Natural killer cell (primary cell): ENCODE results near the gene UGT1A6. TPM values are rescaled to one million over a fixed set of nuclear protein-coding genes. Genes with fewer than 3 reads are reported as not detected.

Source experiments
- ATAC-seq, 3 donors: fragments of 150-1000 bp in 2 of 3; fragments of 200-7000 bp in 1 of 3; cut with Tn5 transposase; 1 replicate in 1 of 3; 2 replicates in 2 of 3; pipeline ENCODE4 v1.10.0; 2021; ENCODE audit warnings: mild to moderate bottlenecking in 2 of 3, moderate library complexity in 2 of 3
- DNase-seq, 2 donors: peaks; one replicate each; pipeline versions ENCODE4 v3.0.0 to v3.0.0-alpha.2; 2013 to 2021; ENCODE audit warnings: mixed read lengths in 1 of 2
- H3K27ac ChIP-seq: one replicate; pipeline ENCODE4 v1.5.1; 2013; ENCODE audit warnings: mild to moderate bottlenecking, low read length
- H3K27me3 ChIP-seq: one replicate; pipeline ENCODE4 v1.6.1; 2013; ENCODE audit warnings: low read length; ENCODE audit not compliant: control insufficient read depth, insufficient read depth
- H3K36me3 ChIP-seq: one replicate; pipeline ENCODE4 v1.6.1; 2013; ENCODE audit warnings: low read length; ENCODE audit not compliant: control insufficient read depth, insufficient read depth
- H3K4me1 ChIP-seq: one replicate; pipeline ENCODE4 v1.6.1; 2013; ENCODE audit warnings: low read length; ENCODE audit not compliant: control insufficient read depth, insufficient read depth
- H3K4me3 ChIP-seq: one replicate; pipeline ENCODE4 v1.5.1; 2013; ENCODE audit warnings: low read length
- H3K9me3 ChIP-seq: one replicate; pipeline ENCODE4 v1.6.1; 2013; ENCODE audit warnings: low read length; ENCODE audit not compliant: control insufficient read depth, insufficient read depth
- H3K27ac Mint-ChIP-seq, 2 donors: one replicate each; pipeline ENCODE4 v1.8.0; 2022; ENCODE audit warnings: mild to moderate bottlenecking in 2 of 2, mixed read lengths in 2 of 2, moderate library complexity in 1 of 2
- H3K27me3 Mint-ChIP-seq, 2 donors: one replicate each; pipeline ENCODE4 v1.8.0; 2022; ENCODE audit warnings: low read depth in 2 of 2, mixed read lengths in 2 of 2
- H3K36me3 Mint-ChIP-seq: one replicate; pipeline ENCODE4 v1.8.0; 2022; ENCODE audit warnings: mixed read lengths
- H3K4me1 Mint-ChIP-seq, 2 donors: one replicate each; pipeline ENCODE4 v1.8.0; 2022; ENCODE audit warnings: mixed read lengths in 2 of 2
- H3K4me3 Mint-ChIP-seq: one replicate; pipeline ENCODE4 v1.8.0; 2022; ENCODE audit warnings: mild to moderate bottlenecking, moderate library complexity, mixed read lengths
- H3K9me3 Mint-ChIP-seq, 2 donors: one replicate each; pipeline ENCODE4 v1.8.0; 2022; ENCODE audit warnings: mixed read lengths in 2 of 2
- CTCF ChIP-seq: fragments of 200-600 bp; IDR thresholded peaks from one replicate; pipeline ENCODE4 v1.8.0; 2022; ENCODE audit warnings: antibody characterized with exemption
- WGBS: methylation state at CpG from one replicate; pipeline ENCODE4 v1.1.7; 2013; ENCODE audit warnings: missing lambda C conversion rate; ENCODE audit not compliant: insufficient coverage; 5-methylcytosine and 5-hydroxymethylcytosine counted together
- intact Hi-C: fragments of 100-400 bp; cut with micrococcal nuclease; formaldehyde crosslinking; loops from one replicate; pipeline ENCODE4 v1.14.2; 2022
- total RNA-seq, 4 donors: library from RNA; stranded (reverse); fragments of 120-200 nt in 1 of 4; gene quantifications; one replicate each; pipeline versions ENCODE4 v1.2.3 to v1.2.4, GENCODE V29; 2013 to 2022

The UGT1A6 gene
- total RNA-seq, 3 donors from 2014 or later (not counting 1 experiment from before 2014, with no cell fraction given): not detected

GRCh38 chr2:233817361-233817911, 124.7 kb downstream of the UGT1A6 start:
- DNase-seq: no peak
- intact Hi-C loops: no loop called here
- ATAC-seq: no peak
- no peak overlapping the region for H3K27ac Mint-ChIP-seq
- WGBS: 80% methylated on average over 3 of the region's 3 CpGs
- H3K4me3 Mint-ChIP-seq: no peak overlapping the region
- H3K4me1 Mint-ChIP-seq: peaks cover 0 to 5% of the 10 kb centered on the region in 2 donors
- Histone ChIP-seq H3K9me3 (no peaks in the 10 kb centered on the region), H3K27me3 (no peaks in the 10 kb centered on the region), H3K4me1 (no peaks in the 10 kb centered on the region), H3K4me3 (no peak overlapping the region), H3K27ac (no peak overlapping the region), H3K36me3 (no peaks in the 10 kb centered on the region)
- no peaks in the 10 kb centered on the region for H3K9me3 Mint-ChIP-seq
- peaks cover 11 to 21% of the 10 kb centered on the region in 2 donors for H3K27me3 Mint-ChIP-seq
- no peak for TF ChIP-seq CTCF
- no peaks in the 10 kb centered on the region for H3K36me3 Mint-ChIP-seq

GRCh38 chr2:233817995-233818638, 125.4 kb downstream of the UGT1A6 start:
- Histone ChIP-seq H3K4me3 (no peak overlapping the region), H3K4me1 (no peaks in the 10 kb centered on the region), H3K27ac (no peak overlapping the region), H3K27me3 (no peaks in the 10 kb centered on the region), H3K9me3 (no peaks in the 10 kb centered on the region), H3K36me3 (no peaks in the 10 kb centered on the region)
- Mint-ChIP-seq H3K9me3 (no peaks in the 10 kb centered on the region), H3K4me3 (no peak overlapping the region), H3K27me3 (peaks cover 11 to 21% of the 10 kb centered on the region in 2 donors), H3K4me1 (peaks cover 0 to 5% of the 10 kb centered on the region in 2 donors), H3K27ac (no peak overlapping the region), H3K36me3 (no peaks in the 10 kb centered on the region)
- intact Hi-C loops: no loop called here
- TF ChIP-seq CTCF: no peak
- ATAC-seq (no peak), DNase-seq (no peak)
- WGBS: 89% methylated on average over 11 of the region's 11 CpGs

- Histone ChIP-seq H3K4me3 (no peak overlapping the region), H3K4me1 (no peaks in the 10 kb centered on the region), H3K27me3 (no peaks in the 10 kb centered on the region), H3K36me3 (no peaks in the 10 kb centered on the region), H3K27ac (no peak overlapping the region), H3K9me3 (no peaks in the 10 kb centered on the region)
- DNase-seq (no peak), ATAC-seq (no peak)
- peaks cover 0 to 5% of the 10 kb centered on the region in 2 donors for H3K4me1 Mint-ChIP-seq
- H3K9me3 Mint-ChIP-seq: no peaks in the 10 kb centered on the region
- intact Hi-C loops: no loop called here
- peaks cover 11 to 21% of the 10 kb centered on the region in 2 donors for H3K27me3 Mint-ChIP-seq
- WGBS: 72% methylated on average over 17 of the region's 17 CpGs
- TF ChIP-seq CTCF: no peak
- no peak overlapping the region for H3K27ac Mint-ChIP-seq
- no peak overlapping the region for H3K4me3 Mint-ChIP-seq
- no peaks in the 10 kb centered on the region for H3K36me3 Mint-ChIP-seq
Measured at GRCh38 chr2:233818639-233819621, 126.2 kb downstream of the UGT1A6 start.
